Measurements from ENCODE around the gene GBGT1.

- TF ChIP-seq POLR2A (IDR thresholded peaks at IDR 0.05) (no peak), CTCF (IDR thresholded peaks at IDR 0.05) (no peak)
Observed at GRCh38 chr9:133200631-133201030, 36.9 kb upstream of the GBGT1 start.

Data from Peyer's patch (tissue), 4 donors.